RKO (cell line): Measurements from ENCODE around the gene NCBP1.
"Not testable (repeated sequence)": the region's sequence is repeated elsewhere in the genome, so short reads cannot be mapped to it uniquely, and the experiment has no call there.

Experiments
- DNase-seq: peaks from one replicate; pipeline ENCODE4 v3.0.0-alpha.2; 2016; ENCODE audit warnings: low spot score

The NCBP1 gene

GRCh38 chr9:97675655-97676054 lies 42.0 kb downstream of the NCBP1 start:
- no peak for DNase-seq

GRCh38 chr9:97682242-97682641 lies 48.6 kb downstream of the NCBP1 start:
- no peak for DNase-seq

GRCh38 chr9:97688654-97689053 lies 55.0 kb downstream of the NCBP1 start:
- no peak for DNase-seq

- no peak for DNase-seq
Measured at GRCh38 chr9:97689401-97690180, 56.0 kb downstream of the NCBP1 start.

- no peak for DNase-seq
Measured at GRCh38 chr9:97694769-97695168, 61.1 kb downstream of the NCBP1 start.

- DNase-seq = peak; percentile 21
Measured at GRCh38 chr9:97695390-97695789, 61.8 kb downstream of the NCBP1 start.

- DNase-seq = peak; percentile 64
Measured at GRCh38 chr9:97695995-97696802, 62.6 kb downstream of the NCBP1 start.

GRCh38 chr9:97696803-97697601 lies 63.4 kb downstream of the NCBP1 start, which contains the start of gene XPA:
XPA (minus strand) TSS chr9:97697340; CDS start chr9:97697292, 48 bp downstream.
- DNase-seq = peak; percentile 97

- DNase-seq = peak; percentile 30
Measured at GRCh38 chr9:97697837-97698236, 64.2 kb downstream of the NCBP1 start.

GRCh38 chr9:97698865-97699264 lies 65.2 kb downstream of the NCBP1 start:
- no peak for DNase-seq

GRCh38 chr9:97699281-97699680 lies 65.7 kb downstream of the NCBP1 start:
- not testable (repeated sequence) for DNase-seq

GRCh38 chr9:97699824-97700223 lies 66.2 kb downstream of the NCBP1 start:
- not testable (repeated sequence) for DNase-seq

GRCh38 chr9:97703437-97704344 lies 70.1 kb downstream of the NCBP1 start:
- DNase-seq = peak; percentile 69

GRCh38 chr9:97704345-97704677 lies 70.7 kb downstream of the NCBP1 start:
- DNase-seq = no peak

GRCh38 chr9:97704851-97705250 lies 71.2 kb downstream of the NCBP1 start:
- peak; percentile 16 for DNase-seq

GRCh38 chr9:97705354-97705950 lies 71.8 kb downstream of the NCBP1 start:
- no peak for DNase-seq

- DNase-seq = no peak
Measured at GRCh38 chr9:97706246-97706645, 72.6 kb downstream of the NCBP1 start.

- DNase-seq = peak; percentile 85
Measured at GRCh38 chr9:97710356-97711222, 77.0 kb downstream of the NCBP1 start.

GRCh38 chr9:97711223-97711626 lies 77.6 kb downstream of the NCBP1 start:
- no peak for DNase-seq

GRCh38 chr9:97714435-97714834 lies 80.8 kb downstream of the NCBP1 start:
- DNase-seq = no peak
